GM18499 (cell line): ENCODE data around the gene RGS14.
"Not testable (repeated sequence)": the region's sequence is repeated elsewhere in the genome, so short reads cannot be mapped to it uniquely, and the experiment has no call there.

Experiments
- ATAC-seq: cut with Tn5 transposase; IDR thresholded peaks from one replicate; pipeline ENCODE4 v1.9.1; 2021; ENCODE audit warnings: moderate number of reproducible peaks; ENCODE audit not compliant: insufficient read depth, unreplicated experiment

The RGS14 gene

DNA sequence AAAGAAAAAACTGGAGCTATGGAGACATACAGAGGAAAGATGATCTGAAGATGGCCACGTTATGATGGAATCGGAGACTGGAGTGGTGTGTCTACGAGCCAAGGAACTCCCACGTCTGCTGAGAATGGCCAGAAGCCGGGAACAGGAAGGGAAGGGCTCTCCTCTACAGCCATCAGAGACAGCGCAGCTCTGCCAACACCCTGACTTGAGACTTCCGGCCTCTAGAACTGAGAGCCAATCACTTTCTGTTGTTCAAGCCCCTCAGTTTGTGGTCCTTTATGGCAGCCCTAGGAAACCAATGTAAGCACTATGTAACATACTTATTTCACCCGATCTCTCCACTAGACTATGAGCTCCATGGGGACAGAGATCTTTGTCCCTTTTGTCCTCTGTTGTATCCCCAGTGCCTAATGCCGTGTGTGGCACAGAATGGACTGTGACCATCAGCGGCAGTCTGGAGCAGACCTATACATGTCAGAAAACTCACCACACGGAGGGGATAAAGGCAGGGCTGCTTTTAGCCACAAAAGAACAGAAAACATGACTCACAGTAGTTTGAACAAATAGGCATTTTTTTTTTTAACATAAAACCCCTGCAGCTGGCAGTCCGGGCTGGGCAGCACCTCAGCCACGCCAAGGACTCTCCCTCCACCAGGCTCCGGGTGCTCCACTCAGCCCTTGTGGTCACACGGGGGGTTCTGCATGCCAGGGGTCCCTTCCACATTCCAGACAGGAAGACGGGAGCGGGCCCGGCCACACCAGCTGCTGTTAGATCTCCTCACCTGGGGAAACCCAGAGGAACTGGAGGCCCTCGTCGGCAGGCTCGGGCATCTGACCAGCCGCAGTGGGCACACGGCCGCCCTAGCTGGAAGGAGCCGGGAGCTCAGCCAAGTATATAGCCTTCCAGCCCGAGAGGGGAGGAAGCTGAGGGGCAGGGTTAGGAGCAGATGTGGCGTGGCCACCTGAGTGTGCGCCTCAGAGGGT lies 29.9 kb upstream of the RGS14 start:
- no peak for ATAC-seq

GRCh38 chr5:177328545-177329231 lies 29.0 kb upstream of the RGS14 start:
- ATAC-seq: no peak

- ATAC-seq: no peak
Measured at GRCh38 chr5:177329883-177330282, 27.8 kb upstream of the RGS14 start.

DNA sequence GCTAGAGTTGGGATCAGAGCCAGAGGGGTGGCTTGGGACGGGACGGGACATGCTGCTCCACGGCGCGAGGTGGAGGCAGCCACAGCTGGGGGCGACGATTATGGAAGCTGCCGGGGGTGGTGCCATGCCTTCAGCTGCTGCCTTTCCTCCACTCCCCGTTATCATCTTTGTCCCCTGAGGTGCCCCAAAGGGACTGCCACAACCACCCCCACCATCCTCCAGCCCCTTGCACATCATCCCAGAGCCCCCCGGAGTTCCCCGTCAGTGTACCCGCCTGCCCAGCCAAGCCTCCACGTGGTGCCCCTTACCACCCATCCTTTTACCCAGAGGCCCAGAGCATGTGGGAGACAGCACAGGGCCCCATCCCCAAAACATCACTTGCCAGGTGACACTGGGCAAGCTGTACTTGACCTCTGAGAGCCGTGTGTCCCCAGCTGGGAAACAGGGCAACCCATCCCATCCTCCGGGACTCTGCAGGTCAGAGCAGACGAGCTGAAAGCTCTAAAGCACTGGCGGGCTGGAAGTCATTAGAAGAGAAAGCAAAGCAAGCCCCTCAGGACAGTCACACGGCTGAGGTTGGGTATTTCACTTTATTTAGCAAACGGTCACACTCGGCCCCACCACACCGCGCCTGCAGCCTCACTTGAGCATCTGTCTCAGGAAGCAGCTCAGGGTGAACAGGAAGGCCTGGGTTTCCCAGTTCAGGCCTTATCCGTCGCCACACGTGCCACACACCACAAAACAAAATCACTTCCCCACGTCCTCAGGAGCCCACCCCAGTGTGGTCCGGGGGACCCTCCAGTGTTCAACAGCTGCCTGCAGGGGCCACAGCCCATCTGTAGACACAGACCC lies 26.5 kb upstream of the RGS14 start:
- ATAC-seq: no peak

DNA sequence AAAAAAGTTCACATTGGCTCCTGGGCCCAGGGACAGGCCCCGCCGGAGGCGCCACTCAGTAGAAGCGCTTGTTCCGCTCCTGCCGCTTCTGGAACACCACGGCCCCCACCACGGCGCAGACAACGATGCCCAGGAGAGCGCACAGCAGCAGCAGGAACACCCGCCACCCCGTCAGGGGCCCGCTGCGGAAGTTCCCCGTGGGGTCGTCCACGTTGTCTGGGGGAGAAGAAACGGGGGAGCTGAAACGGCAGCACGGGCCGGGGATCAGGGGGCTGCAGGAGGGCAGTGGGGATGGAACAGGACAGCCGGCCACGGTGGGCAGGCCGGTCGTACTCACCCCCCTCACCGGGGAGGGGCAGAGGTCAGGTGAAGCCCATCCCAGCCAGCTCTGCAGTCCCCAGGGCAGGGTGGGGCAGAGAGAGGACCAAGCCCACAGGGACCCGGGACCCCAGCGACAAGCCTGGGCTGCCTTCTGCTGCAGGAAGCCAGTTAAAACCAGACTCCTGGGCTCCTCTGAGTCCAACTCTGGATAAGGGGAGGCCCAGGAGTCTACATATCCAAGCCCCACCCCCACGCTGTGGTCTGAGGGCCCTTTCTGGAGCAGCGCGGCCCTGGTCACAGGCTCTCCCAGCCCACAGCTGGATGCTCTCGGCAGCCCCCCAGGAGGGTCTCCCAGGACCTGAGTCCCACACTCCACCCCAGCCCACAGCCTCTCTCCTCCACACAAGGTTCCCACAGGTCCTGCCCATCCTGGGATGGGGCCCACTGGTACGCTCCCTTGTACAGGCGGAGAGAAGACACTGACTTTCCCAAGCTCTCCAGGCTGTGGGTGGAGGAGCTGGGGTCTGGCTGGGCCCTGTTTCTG lies 25.5 kb upstream of the RGS14 start:
- ATAC-seq: no peak

- no peak for ATAC-seq
Measured at GRCh38 chr5:177332896-177333260, 24.8 kb upstream of the RGS14 start.

DNA sequence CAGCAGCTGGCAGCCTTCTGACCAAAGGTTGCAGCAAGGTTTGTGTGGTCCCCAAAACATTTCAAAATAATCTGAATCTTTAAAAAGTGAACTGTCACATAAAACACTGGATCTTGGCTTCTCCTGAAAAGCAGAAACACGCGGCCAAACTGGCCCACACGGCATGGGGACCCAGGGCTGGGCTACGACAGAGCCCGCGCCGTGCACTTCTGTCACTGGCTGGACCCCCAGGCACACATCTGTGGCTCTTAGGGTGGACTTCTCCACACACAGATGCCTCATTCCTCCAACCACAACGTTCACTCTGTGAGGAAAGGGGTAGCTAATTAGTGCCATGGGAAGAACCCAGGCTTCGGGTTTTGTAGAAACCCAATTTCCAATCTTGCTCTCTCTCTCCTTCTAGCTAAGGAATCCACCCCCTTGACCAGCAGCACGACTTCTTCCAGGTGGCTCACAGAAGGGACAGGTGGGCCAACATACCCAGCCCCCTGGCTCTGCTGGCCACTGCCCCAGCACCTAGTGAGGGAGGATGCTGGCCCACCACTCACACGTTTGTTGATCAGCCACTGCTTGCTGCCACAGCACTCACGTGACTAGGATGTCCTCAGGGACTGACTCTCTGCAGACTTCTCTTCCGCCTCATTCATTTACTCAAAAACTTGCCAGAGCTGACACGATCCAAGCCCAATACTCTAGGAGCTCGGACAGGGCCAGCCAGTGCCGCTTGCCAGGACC lies 24.1 kb upstream of the RGS14 start:
- ATAC-seq: no peak

DNA sequence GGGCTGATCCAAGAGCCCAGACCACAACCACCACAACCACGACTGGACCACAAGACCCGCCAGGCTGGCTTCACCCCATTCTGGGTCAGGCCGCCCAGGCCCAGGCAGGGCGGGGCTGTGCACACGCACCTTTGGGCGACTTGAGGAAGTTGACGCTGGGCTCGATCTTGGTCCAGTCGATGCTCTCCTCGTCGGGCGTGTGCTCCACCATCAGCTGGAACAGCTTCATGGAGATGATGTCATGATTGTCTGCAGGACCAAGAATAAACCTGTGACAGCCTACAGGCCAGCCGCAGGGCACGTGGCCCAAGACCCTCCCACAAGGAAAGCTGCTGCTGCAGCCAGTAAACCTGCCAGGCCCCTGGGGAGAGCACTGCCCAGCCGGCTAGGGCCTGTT lies 23.6 kb upstream of the RGS14 start:
- no peak for ATAC-seq

DNA sequence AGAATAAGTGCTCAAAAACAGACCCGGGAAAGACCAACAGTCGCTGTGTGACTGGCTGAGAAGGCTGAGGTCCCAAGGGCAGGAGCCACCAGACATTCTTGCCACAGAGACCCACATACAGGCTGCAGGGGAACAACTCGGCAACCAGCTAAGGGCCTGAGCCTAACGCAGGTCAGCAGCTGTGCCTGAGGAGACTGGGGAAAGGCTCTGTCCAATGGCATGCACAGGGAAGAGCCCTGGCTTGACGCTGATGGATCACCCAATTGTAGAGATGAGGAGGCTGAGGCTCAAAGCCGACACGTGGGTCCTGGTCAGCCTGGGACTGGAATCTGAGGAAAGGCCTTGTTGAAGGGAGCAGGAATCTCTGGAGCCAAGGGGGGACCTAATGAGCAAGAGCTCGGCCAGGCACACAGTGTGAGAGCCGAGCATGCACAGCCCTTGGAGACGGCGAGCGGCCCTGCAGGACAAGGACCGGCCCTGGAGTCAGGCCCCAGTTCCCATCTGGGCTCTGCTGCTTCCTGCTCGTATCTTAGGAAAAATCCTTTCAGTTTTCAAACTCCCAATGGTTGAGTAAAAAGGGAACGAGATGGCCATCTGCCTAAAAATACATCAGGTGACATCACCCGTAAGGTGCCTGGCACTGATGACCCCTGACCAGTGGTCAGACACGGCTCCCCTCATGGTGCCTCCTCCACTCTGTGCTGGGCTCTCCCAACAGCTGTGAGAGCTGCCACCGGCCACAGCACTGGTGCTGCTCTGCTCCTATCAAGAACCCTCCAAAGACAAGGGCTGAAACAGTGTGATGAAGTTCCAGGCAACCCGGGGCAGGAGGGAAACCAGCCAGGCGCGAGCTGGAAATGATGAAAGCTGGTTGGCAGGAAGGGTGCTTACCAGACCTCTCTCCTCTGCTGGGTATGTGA lies 22.7 kb upstream of the RGS14 start:
- no peak for ATAC-seq

DNA sequence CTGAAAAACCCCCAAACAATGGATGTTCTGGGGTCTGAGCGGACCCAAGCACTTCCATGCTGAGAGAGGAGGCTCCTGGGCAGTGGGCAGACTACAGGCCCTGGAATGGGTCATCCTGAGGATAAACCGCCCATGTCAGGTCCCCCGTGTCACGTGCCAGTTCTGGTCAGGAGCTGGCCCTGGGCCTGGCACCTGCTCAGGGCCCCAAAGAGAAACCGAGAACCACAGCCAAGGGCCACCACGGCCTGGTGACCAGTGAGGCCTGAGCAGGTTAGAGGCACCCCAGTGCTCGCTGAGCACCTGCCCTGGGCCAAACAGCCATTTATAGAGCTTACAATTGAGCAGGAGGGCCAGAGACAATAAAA lies 22.0 kb upstream of the RGS14 start:
- ATAC-seq: no peak

GRCh38 chr5:177336112-177336511 lies 21.6 kb upstream of the RGS14 start:
- ATAC-seq: no peak

GRCh38 chr5:177336603-177337494 lies 20.9 kb upstream of the RGS14 start:
- no peak for ATAC-seq

DNA sequence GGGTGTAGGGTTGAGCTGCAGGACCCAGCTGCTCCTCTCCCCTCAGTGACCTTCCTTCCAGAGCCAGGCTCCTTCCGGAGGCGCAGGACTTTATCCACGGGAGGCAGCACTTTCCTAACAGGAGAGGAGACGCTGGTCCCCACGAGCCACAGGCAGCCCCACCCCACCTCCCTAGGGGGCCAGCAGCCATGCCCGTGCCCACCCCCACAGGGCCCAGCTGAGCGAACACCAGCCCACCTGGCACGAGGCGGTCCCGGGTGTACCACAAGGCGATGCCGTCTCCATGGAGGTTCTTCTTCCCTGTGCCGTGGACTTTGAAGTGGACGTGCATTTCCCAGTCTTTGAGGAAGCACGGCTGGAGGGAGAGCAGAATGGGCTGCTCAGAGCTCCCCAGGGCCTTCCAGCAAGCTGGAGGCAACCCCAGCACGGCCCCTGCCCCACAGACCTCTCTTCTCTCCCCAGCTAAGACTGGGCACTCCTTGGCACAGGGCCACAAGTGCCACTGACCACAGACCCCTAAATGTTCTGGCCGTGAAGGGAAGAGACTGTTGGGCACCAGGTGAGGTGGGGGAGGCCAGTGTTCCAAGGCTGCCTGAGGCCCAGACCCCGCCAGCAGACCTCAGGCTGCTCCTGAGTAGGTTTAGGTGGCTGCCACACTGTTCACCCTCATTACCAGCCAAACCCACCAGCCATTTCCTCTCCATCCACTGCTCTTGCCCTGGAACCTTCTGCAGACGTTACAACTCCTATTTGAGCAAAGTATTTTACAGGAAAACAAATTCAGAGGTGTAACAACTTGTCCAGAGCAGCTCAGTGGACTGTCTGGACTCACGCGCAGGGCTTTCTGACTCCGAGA lies 19.2 kb upstream of the RGS14 start:
- no peak for ATAC-seq

DNA sequence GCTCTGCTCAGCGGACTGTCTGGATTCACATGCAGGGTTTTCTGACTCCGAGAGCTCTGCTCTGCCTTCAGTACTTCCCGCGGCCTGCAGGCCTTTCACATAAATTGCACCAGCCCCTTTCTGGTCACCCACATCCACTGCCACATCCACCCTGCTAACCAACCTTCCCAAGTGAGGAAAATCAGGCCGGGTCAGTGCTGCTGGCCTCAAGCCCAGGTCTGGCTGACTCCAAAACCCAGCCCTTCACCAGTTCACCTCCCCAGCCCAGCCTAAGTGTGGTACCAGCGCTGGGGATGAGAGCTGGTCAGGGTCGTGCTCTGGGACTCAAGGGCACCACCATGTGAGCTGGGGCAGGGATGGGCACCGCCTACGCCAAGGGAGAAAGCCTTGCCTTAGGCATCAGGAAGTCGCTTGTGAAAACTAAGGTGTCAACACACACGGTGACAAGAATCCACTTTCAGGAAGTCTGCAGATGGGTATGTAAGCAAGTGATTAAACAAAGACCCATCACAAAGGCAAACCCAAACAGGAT lies 18.6 kb upstream of the RGS14 start:
- ATAC-seq: no peak

- not testable (repeated sequence) for ATAC-seq
Measured at GRCh38 chr5:177343000-177343399, 14.7 kb upstream of the RGS14 start.

GRCh38 chr5:177343777-177344176 lies 13.9 kb upstream of the RGS14 start:
- ATAC-seq: no peak
